Right renal cortex interstitium (tissue), 3 donors: ENCODE data around the gene TBX1. TPM values are rescaled to one million over a fixed set of nuclear protein-coding genes. Genes with fewer than 3 reads are reported as not detected.
"Not testable (repeated sequence)": the region's sequence is repeated elsewhere in the genome, so short reads cannot be mapped to it uniquely, and the experiment has no call there.

Experiments used
- DNase-seq, 3 donors: peaks; one replicate each; pipeline ENCODE4 v3.0.0-alpha.2; 2013; ENCODE audit warnings: low read depth in 3 of 3, low spot score in 2 of 3
- polyA plus RNA-seq, 3 donors: library from polyadenylated mRNA; unstranded; fragments of 120-200 nt; gene quantifications; one replicate each; pipeline ENCODE4 v1.2.1, GENCODE V29; 2013; ENCODE audit not compliant: insufficient read length in 3 of 3

TBX1 gene
- polyA plus RNA-seq, 3 donors, result 0.11 to 0.26 (median 0.14) TPM

- DNase-seq, result no peak
Observed at GRCh38 chr22:19779685-19780268, 19.2 kb downstream of the TBX1 start.

GRCh38 chr22:19782533-19782932 lies 22.0 kb downstream of the TBX1 start:
- DNase-seq, result no peak

DNA sequence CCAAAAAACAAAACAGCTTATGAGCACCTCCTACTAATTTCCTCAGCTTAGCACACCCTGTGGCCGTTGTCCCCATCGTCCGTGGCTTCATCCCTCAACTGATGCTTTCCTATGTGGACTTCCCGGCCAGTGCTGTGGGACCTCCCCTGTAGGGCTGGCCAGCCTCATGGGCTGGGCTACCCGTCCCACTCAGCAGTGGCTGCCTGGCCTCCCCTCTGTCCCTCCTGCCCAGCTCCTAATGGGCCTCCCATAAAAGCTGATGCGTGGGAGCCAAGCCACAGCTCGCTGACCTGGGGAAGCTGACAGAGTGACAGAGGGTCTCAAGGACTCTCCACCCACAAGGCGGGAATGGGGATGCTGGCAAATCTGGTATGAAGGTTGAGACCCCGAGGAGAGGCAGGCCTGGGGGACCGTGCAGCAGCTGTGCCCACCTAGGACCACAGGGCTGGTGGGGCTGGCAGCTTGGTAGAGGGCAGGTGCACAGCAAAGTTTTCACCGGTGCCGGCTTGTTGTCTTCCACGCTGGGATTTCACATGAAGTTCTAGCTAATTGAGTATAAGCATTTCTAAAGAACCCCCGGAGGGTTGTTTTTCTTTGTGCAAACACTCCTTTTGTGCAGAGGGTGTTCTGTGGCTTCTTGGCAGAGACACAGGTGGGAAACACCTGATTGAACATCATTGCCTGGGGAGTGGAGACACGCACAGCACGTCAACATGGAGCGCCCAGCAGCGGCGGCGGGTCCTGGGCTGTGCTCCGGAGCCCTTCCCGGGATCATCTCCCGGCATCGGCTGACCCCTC lies 23.2 kb downstream of the TBX1 start:
- DNase-seq, result no peak

- no peak for DNase-seq
Observed at GRCh38 chr22:19784384-19785175, 24.0 kb downstream of the TBX1 start.

- no peak for DNase-seq
Observed at GRCh38 chr22:19785461-19786263, 25.1 kb downstream of the TBX1 start.

DNA sequence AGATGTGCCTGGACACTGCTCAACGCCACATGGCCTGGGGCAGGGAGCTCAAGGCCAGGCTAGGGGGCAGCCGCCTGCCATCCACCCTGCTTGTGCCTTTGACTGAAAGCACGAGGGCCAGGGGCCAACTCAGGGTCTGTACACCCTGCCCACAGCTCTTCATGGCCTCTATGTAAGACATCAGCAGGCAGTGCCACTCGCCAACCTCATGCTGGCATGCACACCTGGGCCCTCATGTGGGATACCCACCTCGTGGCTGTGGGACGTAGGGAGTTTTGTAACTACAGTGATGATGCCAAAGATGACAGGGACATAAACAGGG lies 25.6 kb downstream of the TBX1 start:
- DNase-seq, result no peak

DNA sequence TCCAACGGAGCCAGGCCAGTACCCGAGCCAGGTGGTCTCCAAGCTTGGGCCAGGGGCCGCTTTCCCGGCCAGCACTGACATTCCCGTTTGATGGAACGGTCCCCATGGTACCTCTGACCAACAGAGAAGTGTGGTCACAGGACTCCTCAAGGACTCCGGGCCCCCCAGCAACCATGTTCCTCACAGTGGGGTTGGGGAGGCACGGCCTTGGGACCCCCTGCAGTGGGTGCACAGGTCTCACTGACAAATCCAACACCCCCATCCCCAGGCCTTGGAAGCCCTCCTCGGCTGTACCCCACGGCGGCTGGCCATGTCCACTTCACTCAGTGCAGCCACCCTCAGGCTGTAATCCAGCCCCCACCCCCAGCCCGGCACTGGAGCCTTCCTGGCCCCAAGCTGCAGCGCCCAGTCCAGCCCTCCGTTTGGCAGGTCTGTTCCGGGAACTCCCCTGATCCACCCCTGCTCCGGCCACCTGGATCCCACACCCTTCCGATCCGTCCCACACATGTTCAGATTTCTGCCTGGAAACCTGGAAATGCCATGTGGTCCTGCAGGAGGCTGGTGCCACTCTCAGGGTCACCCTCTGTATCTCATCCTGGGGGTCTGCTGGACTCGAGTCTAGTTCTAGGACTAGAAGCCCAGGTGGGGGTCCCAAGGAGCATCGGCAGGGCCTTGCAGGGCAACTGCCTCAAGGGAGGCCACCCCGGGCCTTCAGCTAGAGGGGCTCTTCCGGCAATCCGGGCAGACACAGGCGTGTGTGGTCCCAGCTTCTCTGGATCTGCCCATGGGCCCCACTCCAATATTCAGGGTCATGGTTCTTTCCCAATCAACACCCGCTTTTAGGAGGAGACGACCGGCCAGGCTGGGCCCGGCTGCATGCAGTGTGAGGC lies 26.6 kb downstream of the TBX1 start:
- DNase-seq, result no peak

- no peak for DNase-seq
Observed at GRCh38 chr22:19787849-19788141, 27.2 kb downstream of the TBX1 start.

GRCh38 chr22:19788661-19789225 lies 28.2 kb downstream of the TBX1 start:
- DNase-seq, result no peak

DNA sequence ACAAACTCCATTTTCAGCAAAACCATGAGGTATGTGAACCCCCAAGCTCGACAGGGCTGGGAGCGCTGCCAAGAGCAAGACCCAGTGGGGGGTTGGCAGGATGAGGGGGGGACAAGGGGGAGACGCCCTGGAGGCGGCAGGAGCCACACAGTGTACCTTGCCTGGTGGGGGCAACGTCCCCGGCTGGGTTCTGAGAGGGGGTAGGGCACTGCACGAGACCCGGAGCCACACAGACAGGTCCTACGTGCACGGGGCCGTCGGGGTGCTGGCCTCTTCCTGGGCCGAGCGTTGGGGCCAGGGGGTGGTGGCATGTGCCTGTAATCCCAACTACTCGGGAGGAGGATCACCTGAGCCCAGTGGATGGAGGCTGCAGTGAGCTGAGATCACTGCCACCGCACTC lies 28.8 kb downstream of the TBX1 start:
- DNase-seq, result no peak

GRCh38 chr22:19789828-19790227 lies 29.2 kb downstream of the TBX1 start:
- no peak for DNase-seq

DNA sequence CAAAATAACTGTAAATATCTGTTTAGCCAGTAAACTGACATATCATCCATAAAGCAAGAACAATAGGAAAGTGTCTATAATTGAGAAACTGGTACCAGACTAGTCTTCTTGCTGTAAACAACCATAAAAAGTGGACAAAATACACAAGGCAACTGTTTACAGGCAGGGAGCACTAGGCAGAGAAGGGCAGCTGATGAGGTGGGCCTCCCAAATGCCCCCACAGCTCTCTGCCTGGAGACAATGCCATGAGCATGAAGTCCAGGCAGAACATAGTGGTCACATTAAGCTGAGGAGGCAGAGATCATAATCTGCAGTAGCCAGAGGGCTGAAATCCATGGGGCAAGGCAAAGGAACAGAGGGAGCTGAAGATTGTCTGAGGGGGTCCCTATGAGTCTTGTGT lies 30.7 kb downstream of the TBX1 start:
- no peak for DNase-seq

DNA sequence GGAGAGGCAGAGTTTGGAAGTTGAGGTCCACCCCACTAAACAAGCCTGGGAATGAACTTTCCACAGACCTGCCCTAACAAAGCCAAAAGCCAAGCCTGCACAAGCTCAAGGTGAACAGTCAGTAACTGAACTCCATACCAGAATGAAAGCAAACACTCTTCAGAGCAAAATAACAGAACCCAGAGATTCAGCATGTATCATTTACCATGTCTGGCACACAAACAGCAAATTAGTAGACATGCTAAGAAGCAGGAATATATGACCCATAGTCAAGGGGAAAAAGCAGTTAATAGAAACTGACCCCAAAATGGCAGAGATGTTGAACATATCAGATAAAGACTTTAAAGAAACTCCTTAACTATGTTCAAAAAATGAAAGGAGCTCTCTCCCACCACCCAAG lies 31.3 kb downstream of the TBX1 start:
- DNase-seq, result no peak

DNA sequence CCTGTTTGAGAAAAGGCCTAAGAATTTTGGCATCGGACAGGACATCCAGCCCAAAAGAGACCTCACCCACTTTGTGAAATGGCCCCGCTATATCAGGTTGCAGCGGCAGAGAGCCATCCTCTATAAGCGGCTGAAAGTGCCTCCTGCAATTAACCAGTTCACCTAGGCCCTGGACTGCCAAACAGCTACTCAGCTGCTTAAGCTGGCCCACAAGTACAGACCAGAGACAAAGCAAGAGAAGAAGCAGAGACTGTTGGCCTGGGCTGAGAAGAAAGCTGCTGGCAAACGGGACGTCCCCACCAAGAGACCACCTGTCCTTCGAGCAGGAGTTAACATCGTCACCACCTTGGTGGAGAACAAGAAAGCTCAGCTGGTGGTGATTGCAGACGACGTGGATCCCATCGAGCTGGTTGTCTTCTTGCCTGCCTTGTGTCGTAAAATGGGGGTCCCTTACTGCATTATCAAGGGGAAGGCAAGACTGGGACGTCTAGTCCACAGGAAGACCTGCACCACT lies 31.9 kb downstream of the TBX1 start:
- not testable (repeated sequence) for DNase-seq

DNA sequence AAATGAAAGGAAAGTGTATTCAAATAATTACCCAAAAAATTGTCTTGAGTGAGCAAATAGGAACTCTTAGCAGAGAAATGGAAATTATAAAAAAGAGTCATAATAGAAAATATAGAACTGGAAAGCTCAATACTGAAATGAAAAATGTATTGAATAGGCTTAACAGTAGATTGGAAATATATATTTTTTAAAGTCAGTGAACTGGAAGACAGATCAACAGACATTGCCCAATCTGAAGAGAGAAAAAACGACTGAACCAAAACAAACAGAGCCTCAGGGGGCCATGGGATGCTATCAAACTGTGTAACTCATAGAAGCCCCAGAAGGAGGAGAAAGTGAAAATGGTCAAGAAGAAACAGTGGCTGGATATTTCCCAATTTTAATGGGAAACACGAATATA lies 32.6 kb downstream of the TBX1 start:
- DNase-seq, result no peak

DNA sequence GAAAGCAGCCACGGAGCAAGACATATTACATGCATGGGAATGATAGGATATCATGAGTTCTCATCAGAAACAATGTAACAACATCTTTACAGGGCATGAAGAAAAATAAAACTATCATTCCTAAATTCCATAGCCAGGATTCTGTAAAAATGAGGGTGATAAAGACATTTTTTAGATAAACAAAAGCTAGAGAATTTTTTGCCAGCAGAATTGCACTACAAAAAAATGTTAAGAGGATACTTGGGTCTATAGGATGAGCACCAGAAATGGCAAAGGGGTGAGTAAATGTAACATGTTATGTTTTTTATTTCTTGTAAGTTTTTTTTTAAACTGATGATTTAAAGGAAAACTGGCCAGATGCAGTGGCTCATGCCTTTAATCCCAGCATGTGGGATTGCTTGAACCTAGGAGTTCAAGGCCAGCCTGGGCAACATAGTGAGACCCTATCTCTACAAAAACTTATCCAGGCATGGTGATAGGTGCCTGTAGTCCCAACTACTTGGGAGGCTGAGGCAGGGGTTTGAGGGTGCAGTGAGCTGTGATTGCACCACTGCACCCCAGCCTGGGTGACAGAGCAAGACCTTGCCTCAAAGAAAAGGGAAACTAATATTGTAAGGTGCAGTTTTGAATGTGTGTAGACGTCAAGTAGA lies 33.2 kb downstream of the TBX1 start:
- DNase-seq, result no peak

GRCh38 chr22:19795617-19796008 lies 35.0 kb downstream of the TBX1 start:
- DNase-seq, result no peak

DNA sequence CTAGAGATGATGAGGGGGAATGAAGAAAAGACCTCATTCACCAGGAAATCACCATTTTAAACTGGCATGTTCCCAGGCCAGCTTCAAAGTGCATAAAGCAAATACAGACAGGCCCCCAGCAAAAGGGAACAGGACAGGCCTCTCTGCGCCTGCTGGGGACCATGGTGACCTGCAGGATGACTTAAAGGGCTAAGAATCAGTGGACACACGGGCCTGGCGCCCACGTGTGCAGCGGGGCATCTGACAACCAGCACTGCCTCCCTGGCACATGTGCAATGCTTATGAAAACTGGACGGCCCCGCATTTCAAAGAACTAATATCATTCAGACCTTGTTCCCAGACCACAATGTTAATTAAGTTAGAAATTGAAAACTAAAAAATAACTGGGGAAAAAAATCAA lies 35.6 kb downstream of the TBX1 start:
- DNase-seq, result no peak
